IMR-90 (cell line): ENCODE data around the gene PIP4P1. TPM values are rescaled to one million over a fixed set of nuclear protein-coding genes. Genes with fewer than 3 reads are reported as not detected.

ENCODE experiments used
- ATAC-seq: fragments of 200-7000 bp; cut with Tn5 transposase; 2 replicates; pipeline ENCODE4 v1.9.1; 2020; ENCODE audit warnings: low read depth, mild to moderate bottlenecking, moderate library complexity
- BruUV-seq: library from RNA; stranded (reverse); fragments of 400-500 nt; replicated peaks from 2 replicates; lab custom pipeline; 2021; lab: Mats Ljungman, UMichigan
- CTCF ChIA-PET: fragments of 300-600 bp; formaldehyde crosslinking; extraction: SDS; loops from one replicate; lab custom pipeline; 2021; ENCODE audit warnings: antibody characterized with exemption; lab: Yijun Ruan, JAX
- POLR2A ChIA-PET: fragments of 300-600 bp; sonication (Branson Sonifier 250); formaldehyde crosslinking; loops from one replicate; lab custom pipeline; 2022; ENCODE audit warnings: antibody characterized with exemption; ENCODE audit not compliant: unreplicated experiment; lab: Charles Lee
- DNase-seq: peaks from one replicate; pipeline ENCODE4 v3.0.0; 2013
- H2AFZ ChIP-seq: replicated peaks from 2 replicates; pipeline ENCODE3; 2013; ENCODE audit warnings: low read length, mild to moderate bottlenecking; ENCODE audit not compliant: poor library complexity
- H2AK5ac ChIP-seq: 2 replicates; pipeline ENCODE4 v1.6.1; 2013; ENCODE audit warnings: low read depth, low read length, inconsistent platforms
- H2AK9ac ChIP-seq: replicated peaks from 2 replicates; pipeline ENCODE3; 2013; ENCODE audit warnings: mild to moderate bottlenecking, low read depth, low read length, moderate library complexity; ENCODE audit not compliant: poor library complexity
- H2BK120ac ChIP-seq: 2 replicates; pipeline ENCODE4 v1.6.1; 2013; ENCODE audit warnings: low read depth, low read length, inconsistent platforms
- H2BK15ac ChIP-seq: 3 replicates; pipeline ENCODE4 v1.6.1; 2013; ENCODE audit warnings: low read depth, low read length, inconsistent platforms
- H2BK20ac ChIP-seq: 2 replicates; pipeline ENCODE4 v1.6.1; 2013; ENCODE audit warnings: low read depth, mild to moderate bottlenecking, inconsistent platforms, low read length, moderate library complexity
- H2BK5ac ChIP-seq: 2 replicates; pipeline ENCODE4 v1.6.1; 2013; ENCODE audit warnings: mild to moderate bottlenecking, low read depth, low read length, inconsistent platforms; ENCODE audit not compliant: poor library complexity, severe bottlenecking
- H3K14ac ChIP-seq: replicated peaks from 2 replicates; pipeline ENCODE4 v1.6.1; 2013; ENCODE audit warnings: low read depth, low read length, inconsistent platforms
- H3K18ac ChIP-seq: 2 replicates; pipeline ENCODE4 v1.6.1; 2013; ENCODE audit warnings: low read depth, low read length, control low read depth
- H3K23ac ChIP-seq: 2 replicates; pipeline ENCODE4 v1.6.1; 2013; ENCODE audit warnings: low read depth, low read length, inconsistent platforms
- H3K27ac ChIP-seq: 2 replicates; pipeline ENCODE4 v1.5.1; 2013; ENCODE audit warnings: mild to moderate bottlenecking, control low read depth, low read length; ENCODE audit not compliant: insufficient read depth
- H3K27me3 ChIP-seq: 2 replicates; pipeline ENCODE4 v1.6.1; 2013; ENCODE audit warnings: low read length; ENCODE audit not compliant: control insufficient read depth, insufficient read depth
- H3K36me3 ChIP-seq: 2 replicates; pipeline ENCODE4 v1.6.1; 2013; ENCODE audit warnings: low read length, mixed read lengths; ENCODE audit not compliant: control insufficient read depth, insufficient read depth
- H3K4ac ChIP-seq: 2 replicates; pipeline ENCODE4 v1.6.1; 2013; ENCODE audit warnings: low read depth, low read length, inconsistent platforms
- H3K4me1 ChIP-seq: 2 replicates; pipeline ENCODE4 v1.6.1; 2013; ENCODE audit warnings: low read length, mixed read lengths; ENCODE audit not compliant: control insufficient read depth, insufficient read depth
- H3K4me2 ChIP-seq: 2 replicates; pipeline ENCODE4 v1.6.1; 2013; ENCODE audit warnings: low read depth, mild to moderate bottlenecking, control low read depth, low read length, moderate library complexity
- H3K4me3 ChIP-seq: 2 replicates; pipeline ENCODE4 v1.5.1; 2013; ENCODE audit warnings: low read depth, mild to moderate bottlenecking, control low read depth, low read length, moderate library complexity; ENCODE audit not compliant: insufficient read depth
- H3K56ac ChIP-seq: 2 replicates; pipeline ENCODE4 v1.6.1; 2013; ENCODE audit warnings: low read length, inconsistent platforms; ENCODE audit not compliant: insufficient read depth; ENCODE audit errors: extremely low read depth
- H3K79me1 ChIP-seq, 2 experiments: 2 replicates each; pipeline ENCODE4 v1.6.1; 2013; ENCODE audit warnings: low read length in 2 of 2, inconsistent platforms in 1 of 2, low read depth in 1 of 2
- H3K9ac ChIP-seq: 2 replicates; pipeline ENCODE4 v1.6.1; 2013; ENCODE audit warnings: low read depth, low read length, control low read depth
- H3K9me1 ChIP-seq: 2 replicates; pipeline ENCODE4 v1.6.1; 2013; ENCODE audit warnings: low read length, inconsistent platforms; ENCODE audit not compliant: insufficient read depth
- H3K9me3 ChIP-seq: 2 replicates; pipeline ENCODE4 v1.6.1; 2013; ENCODE audit warnings: low read length; ENCODE audit not compliant: control insufficient read depth, insufficient read depth
- H4K20me1 ChIP-seq: 2 replicates; pipeline ENCODE4 v1.6.1; 2013; ENCODE audit warnings: low read length, inconsistent platforms; ENCODE audit not compliant: insufficient read depth
- H4K5ac ChIP-seq: 2 replicates; pipeline ENCODE4 v1.6.1; 2013; ENCODE audit warnings: mild to moderate bottlenecking, low read depth, low read length, control low read depth
- H4K8ac ChIP-seq, 2 experiments: 2 replicates each; pipeline ENCODE4 v1.6.1; 2013; ENCODE audit warnings: low read depth in 2 of 2, low read length in 2 of 2, control low read depth in 1 of 2, inconsistent platforms in 1 of 2
- H4K91ac ChIP-seq: 2 replicates; pipeline ENCODE4 v1.6.1; 2013; ENCODE audit warnings: low read depth, low read length, inconsistent platforms; ENCODE audit not compliant: insufficient read depth
- BHLHE40 ChIP-seq: fragments of 150-350 bp; IDR thresholded peaks from 2 replicates; pipeline ENCODE4 v1.6.1; 2016; ENCODE audit warnings: mild to moderate bottlenecking, low read depth, low read length
- CEBPB ChIP-seq: IDR thresholded peaks from 2 replicates; pipeline ENCODE4 v1.6.1; 2012; ENCODE audit warnings: low read depth, low read length, improper control_type of control experiment
- MAFK ChIP-seq: IDR thresholded peaks from 2 replicates; pipeline ENCODE4 v1.6.1; 2012; ENCODE audit warnings: low read depth, low read length, improper control_type of control experiment
- RCOR1 ChIP-seq: IDR thresholded peaks from 2 replicates; pipeline ENCODE4 v1.6.1; 2012; ENCODE audit warnings: mild to moderate bottlenecking, low read length, improper control_type of control experiment; ENCODE audit not compliant: insufficient replicate concordance
- USF2 ChIP-seq: fragments of 150-350 bp; IDR thresholded peaks from 2 replicates; pipeline ENCODE4 v1.6.1; 2017; ENCODE audit warnings: mild to moderate bottlenecking, antibody characterized with exemption, low read length, low read depth
- WGBS, 2 experiments: methylation state at CpG; one replicate each; pipeline versions ENCODE4 v1.1.5 to v1.1.7; 2013; ENCODE audit warnings: missing lambda C conversion rate in 2 of 2; ENCODE audit not compliant: insufficient read length in 1 of 2; ENCODE audit errors: extremely low coverage in 2 of 2; 5-methylcytosine and 5-hydroxymethylcytosine counted together
- dilution Hi-C: fragments of 300-500 bp; cut with HindIII; formaldehyde crosslinking; loops from one replicate; pipeline ENCODE4 v1.14.3; 2018; ENCODE audit warnings: low sequenced_read_pairs; ENCODE audit not compliant: unreplicated experiment
- in situ Hi-C: fragments of 300-500 bp; cut with MboI; formaldehyde crosslinking; loops from 3 replicates; pipeline ENCODE4 v1.14.3; 2019; ENCODE audit warnings: low sequenced_read_pairs, inconsistent platforms, mixed read lengths
- intact Hi-C: fragments of 100-400 bp; cut with micrococcal nuclease; formaldehyde crosslinking; loops from 2 replicates; pipeline ENCODE4 v1.10.0; 2022
- polyA plus RNA-seq, 3 experiments: library from polyadenylated mRNA; depleted of rRNA; stranded (reverse); fragments of >200 nt; gene quantifications; 2 replicates each; pipeline ENCODE4 v1.2.3, GENCODE V29; 2012; ENCODE audit warnings: low replicate concordance in 1 of 3
- total RNA-seq: library from RNA; depleted of rRNA; stranded (reverse); fragments of >200 nt; gene quantifications from 2 replicates; pipeline ENCODE4 v1.2.3, GENCODE V29; 2012

PIP4P1 gene
- total and polyA plus RNA-seq, 2 of the 4 experiments (the other 2 are of a cell fraction) = 15.2 to 27.8 TPM

GRCh38 chr14:20485900-20486299 is 24.7 kb upstream of the PIP4P1 start:
- in situ Hi-C loops = no loop called here
- dilution Hi-C loops = no loop called here
- DNase-seq (no peak), ATAC-seq (no peak)
- Histone ChIP-seq H4K8ac (no peak overlapping the region), H3K23ac (no peak overlapping the region), H3K27ac (no peak overlapping the region), H4K5ac (no peak overlapping the region), H3K9ac (no peak overlapping the region), H3K14ac (no peak overlapping the region), H3K79me1 (no peaks in the 10 kb centered on the region), H2BK20ac (no peak overlapping the region), H3K36me3 (no peaks in the 10 kb centered on the region), H3K9me3 (no peaks in the 10 kb centered on the region), H3K4me1 (no peaks in the 10 kb centered on the region), H3K27me3 (no peaks in the 10 kb centered on the region; the same call in none of the 2 replicates), H4K91ac (no peak overlapping the region), H2AK9ac (no peak overlapping the region), H3K4me3 (no peak overlapping the region), H3K9me1 (no peaks in the 10 kb centered on the region), H2BK5ac (no peak overlapping the region), H3K4ac (no peak overlapping the region), H4K20me1 (no peaks in the 10 kb centered on the region), H2AFZ (no peak overlapping the region), H2BK120ac (no peak overlapping the region), H2AK5ac (no peak overlapping the region), H3K4me2 (no peak overlapping the region), H3K56ac (no peak overlapping the region), H2BK15ac (no peak overlapping the region), H3K18ac (no peak overlapping the region)
- no TSS peak for BruUV-seq
- POLR2A ChIA-PET = no interaction called here
- intact Hi-C loops = loop anchor here (10.0 kb wide), 1 partner anchor 1709 kb away; no protein-coding TSS in a partner anchor
- TF ChIP-seq MAFK = no peak
- no peak for TF ChIP-seq CEBPB
- TF ChIP-seq USF2 = no peak
- no peak for TF ChIP-seq RCOR1
- TF ChIP-seq BHLHE40 = no peak
- CTCF ChIA-PET = no interaction called here
- 57% methylated on average over 2 of the region's 7 CpGs; no CpG with 5 or more reads in 1 of the 2 experiments for WGBS, 2 experiments
